Suprapubic skin (tissue), 4 donors: Measurements from ENCODE around the gene MST1R. TPM values are rescaled to one million over a fixed set of nuclear protein-coding genes. Genes with fewer than 3 reads are reported as not detected.

Experiments used
- DNase-seq, 2 donors: peaks; one replicate each; pipeline ENCODE4 v3.0.0-alpha.2; 2019; ENCODE audit warnings: low spot score in 2 of 2
- H3K27ac ChIP-seq: fragments of 200-600 bp; sonication (generic); one replicate; pipeline ENCODE4 v1.5.1; 2019
- H3K27me3 ChIP-seq: fragments of 200-600 bp; sonication (generic); one replicate; pipeline ENCODE4 v1.5.1; 2019
- H3K36me3 ChIP-seq: fragments of 200-600 bp; sonication (generic); one replicate; pipeline ENCODE4 v1.5.1; 2019
- H3K4me1 ChIP-seq: fragments of 200-600 bp; sonication (generic); one replicate; pipeline ENCODE4 v1.5.1; 2019
- H3K4me3 ChIP-seq: fragments of 200-600 bp; sonication (generic); one replicate; pipeline ENCODE4 v1.5.1; 2019; ENCODE audit warnings: mild to moderate bottlenecking
- H3K9me3 ChIP-seq: fragments of 200-600 bp; sonication (generic); one replicate; pipeline ENCODE4 v1.5.1; 2019
- EP300 ChIP-seq: sonication (generic); formaldehyde crosslinking; IDR thresholded peaks from one replicate; pipeline ENCODE4 v1.6.1; 2017; ENCODE audit warnings: antibody characterized with exemption
- POLR2A ChIP-seq, 2 donors: fragments of 450-650 bp; IDR thresholded peaks; one replicate each; pipeline ENCODE4 v1.6.1; 2017; ENCODE audit warnings: antibody characterized with exemption in 2 of 2, mild to moderate bottlenecking in 2 of 2, moderate library complexity in 2 of 2
- POLR2AphosphoS5 ChIP-seq, 3 donors: sonication (generic); formaldehyde crosslinking; IDR thresholded peaks; one replicate each; pipeline ENCODE4 v1.6.1; 2017; ENCODE audit warnings: antibody characterized with exemption in 3 of 3
- WGBS: methylation state at CpG from one replicate; pipeline ENCODE4 v1.1.5; 2018; 5-methylcytosine and 5-hydroxymethylcytosine counted together
- total RNA-seq, 4 donors: library from RNA; depleted of rRNA; stranded (reverse); fragments of >200 nt; gene quantifications; one replicate each; pipeline ENCODE4 v1.1.0, GENCODE V29; 2016
- TF ChIP-seq, protein P1 (sequence below), 2 donors: fragments of 200-600 bp in 1 of 2; fragments of 450-650 bp in 1 of 2; sonication (generic) in 1 of 2; IDR thresholded peaks; one replicate each; pipeline ENCODE4 v1.5.1; 2016 to 2019; ENCODE audit warnings: antibody characterized with exemption in 2 of 2, mild to moderate bottlenecking in 1 of 2, moderate library complexity in 1 of 2

The MST1R gene
- total RNA-seq, 4 donors from 2014 or later: 37.7 to 129 (median 53.8) TPM

DNA sequence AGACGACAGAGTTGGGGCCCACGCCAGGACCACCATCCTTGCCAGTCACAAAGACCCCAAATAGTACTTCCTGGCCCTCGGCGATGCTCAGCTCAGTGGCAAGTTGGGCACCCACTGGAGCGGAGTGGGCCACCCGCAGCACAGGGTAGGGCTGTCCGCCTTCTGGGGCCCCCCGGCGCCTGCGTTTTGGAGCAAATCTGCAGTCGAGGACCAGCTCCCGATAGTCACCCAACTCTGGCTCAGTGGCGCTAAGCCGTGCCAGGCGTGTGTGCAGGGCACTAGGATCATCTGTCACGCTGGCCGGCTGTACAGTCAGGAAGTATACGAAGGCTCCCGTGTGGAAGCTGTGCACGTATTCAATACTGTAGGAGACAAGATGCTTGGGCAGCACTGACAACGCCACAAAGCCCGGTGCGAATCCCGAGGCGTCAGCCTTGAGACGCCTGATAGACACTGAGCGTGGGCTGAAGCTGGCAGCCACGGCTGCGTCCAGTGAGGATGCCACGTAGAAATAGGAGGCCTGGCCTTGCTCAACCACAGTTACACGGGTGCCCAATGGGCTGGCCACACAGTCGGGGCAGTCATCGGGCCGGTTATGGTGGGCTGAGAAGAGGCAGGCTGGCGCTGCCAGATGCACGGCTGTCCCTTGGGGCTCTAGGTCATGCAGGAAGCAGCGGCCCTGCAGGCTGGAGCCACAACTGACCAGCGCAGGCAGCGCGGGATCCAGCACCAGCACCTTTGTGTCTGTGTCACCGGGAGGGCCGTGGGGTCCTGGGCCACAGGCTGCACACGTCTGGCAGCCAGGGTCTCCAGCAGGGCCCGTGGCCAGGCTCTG, 945 bp downstream of the MST1R start:
- Histone ChIP-seq H3K4me3 (peak overlapping the region; percentile 52), H3K36me3 (no peaks in the 10 kb centered on the region), H3K27me3 (no peaks in the 10 kb centered on the region), H3K4me1 (peaks cover 69% of the 10 kb centered on the region), H3K27ac (peak overlapping the region; percentile 82), H3K9me3 (no peaks in the 10 kb centered on the region)
- DNase-seq: no peak
- TF ChIP-seq POLR2A (IDR thresholded peaks at IDR 0.05): no peak
- TF ChIP-seq, protein P1, sequence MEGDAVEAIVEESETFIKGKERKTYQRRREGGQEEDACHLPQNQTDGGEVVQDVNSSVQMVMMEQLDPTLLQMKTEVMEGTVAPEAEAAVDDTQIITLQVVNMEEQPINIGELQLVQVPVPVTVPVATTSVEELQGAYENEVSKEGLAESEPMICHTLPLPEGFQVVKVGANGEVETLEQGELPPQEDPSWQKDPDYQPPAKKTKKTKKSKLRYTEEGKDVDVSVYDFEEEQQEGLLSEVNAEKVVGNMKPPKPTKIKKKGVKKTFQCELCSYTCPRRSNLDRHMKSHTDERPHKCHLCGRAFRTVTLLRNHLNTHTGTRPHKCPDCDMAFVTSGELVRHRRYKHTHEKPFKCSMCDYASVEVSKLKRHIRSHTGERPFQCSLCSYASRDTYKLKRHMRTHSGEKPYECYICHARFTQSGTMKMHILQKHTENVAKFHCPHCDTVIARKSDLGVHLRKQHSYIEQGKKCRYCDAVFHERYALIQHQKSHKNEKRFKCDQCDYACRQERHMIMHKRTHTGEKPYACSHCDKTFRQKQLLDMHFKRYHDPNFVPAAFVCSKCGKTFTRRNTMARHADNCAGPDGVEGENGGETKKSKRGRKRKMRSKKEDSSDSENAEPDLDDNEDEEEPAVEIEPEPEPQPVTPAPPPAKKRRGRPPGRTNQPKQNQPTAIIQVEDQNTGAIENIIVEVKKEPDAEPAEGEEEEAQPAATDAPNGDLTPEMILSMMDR (IDR thresholded peaks at IDR 0.05): no peak
- TF ChIP-seq EP300: no peak
- no peak for TF ChIP-seq POLR2AphosphoS5 (IDR thresholded peaks at IDR 0.05)
- 74% methylated on average over 31 of the region's 44 CpGs for WGBS

DNA sequence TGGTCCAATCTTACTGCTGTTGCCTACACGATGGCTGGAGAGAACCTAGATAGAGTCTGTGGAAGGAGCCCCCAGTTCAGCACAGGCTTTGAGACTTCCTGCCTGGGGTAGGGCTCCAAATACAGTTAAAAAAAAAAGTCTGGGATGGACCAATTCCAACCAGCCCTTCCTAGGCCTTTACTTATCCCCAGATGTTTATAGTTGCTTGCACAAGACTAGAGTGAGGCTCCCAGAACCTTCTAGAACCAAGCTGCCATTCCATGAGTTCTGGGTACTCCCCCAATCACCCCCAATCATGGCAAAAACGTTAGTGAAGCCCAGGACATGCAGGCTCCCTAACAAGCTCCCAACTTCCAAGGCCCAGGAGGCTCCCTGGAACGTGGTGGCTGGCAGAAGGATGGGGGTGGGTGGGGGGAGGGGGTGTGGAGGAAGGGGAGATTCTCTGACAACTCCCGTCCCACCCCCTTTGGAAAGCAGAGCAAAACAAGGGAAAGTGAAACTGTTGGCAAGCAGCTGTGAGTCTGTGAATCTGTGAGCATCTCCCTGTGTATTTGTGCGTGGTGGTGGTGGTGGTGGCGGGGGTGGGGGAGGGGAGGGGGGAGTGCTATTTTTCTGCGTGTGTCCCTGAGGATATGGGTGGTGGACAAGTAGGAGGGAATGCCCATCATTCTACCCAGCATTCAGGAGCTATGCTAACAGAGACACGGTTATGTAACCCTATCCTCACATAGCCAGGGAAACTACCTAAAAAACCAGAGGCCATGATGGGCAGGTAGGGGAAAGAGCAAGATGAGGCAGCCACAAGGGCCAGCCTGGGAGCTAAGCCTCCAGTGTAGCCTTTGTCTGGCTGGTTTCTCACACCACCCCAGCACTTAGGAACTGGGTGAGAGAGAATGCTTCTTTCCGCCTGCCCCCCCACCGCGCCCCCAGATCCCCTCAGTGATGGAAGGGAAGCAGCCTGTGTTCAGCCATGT, 2.0 kb downstream of the MST1R start:
- H3K4me1 ChIP-seq: peaks cover 65% of the 10 kb centered on the region
- no peak for TF ChIP-seq EP300
- no peak for TF ChIP-seq POLR2A (IDR thresholded peaks at IDR 0.05)
- no peak for TF ChIP-seq POLR2AphosphoS5 (IDR thresholded peaks at IDR 0.05)
- TF ChIP-seq, protein P1 (IDR thresholded peaks at IDR 0.05): no peak
- peaks cover 9% of the 10 kb centered on the region for H3K36me3 ChIP-seq
- WGBS: 36% methylated on average over 8 of the region's 11 CpGs
- H3K4me3 ChIP-seq: peak overlapping the region; percentile 52
- H3K9me3 ChIP-seq: no peaks in the 10 kb centered on the region
- H3K27me3 ChIP-seq: no peaks in the 10 kb centered on the region
- DNase-seq: no peak
- peak overlapping the region; percentile 82 for H3K27ac ChIP-seq

DNA sequence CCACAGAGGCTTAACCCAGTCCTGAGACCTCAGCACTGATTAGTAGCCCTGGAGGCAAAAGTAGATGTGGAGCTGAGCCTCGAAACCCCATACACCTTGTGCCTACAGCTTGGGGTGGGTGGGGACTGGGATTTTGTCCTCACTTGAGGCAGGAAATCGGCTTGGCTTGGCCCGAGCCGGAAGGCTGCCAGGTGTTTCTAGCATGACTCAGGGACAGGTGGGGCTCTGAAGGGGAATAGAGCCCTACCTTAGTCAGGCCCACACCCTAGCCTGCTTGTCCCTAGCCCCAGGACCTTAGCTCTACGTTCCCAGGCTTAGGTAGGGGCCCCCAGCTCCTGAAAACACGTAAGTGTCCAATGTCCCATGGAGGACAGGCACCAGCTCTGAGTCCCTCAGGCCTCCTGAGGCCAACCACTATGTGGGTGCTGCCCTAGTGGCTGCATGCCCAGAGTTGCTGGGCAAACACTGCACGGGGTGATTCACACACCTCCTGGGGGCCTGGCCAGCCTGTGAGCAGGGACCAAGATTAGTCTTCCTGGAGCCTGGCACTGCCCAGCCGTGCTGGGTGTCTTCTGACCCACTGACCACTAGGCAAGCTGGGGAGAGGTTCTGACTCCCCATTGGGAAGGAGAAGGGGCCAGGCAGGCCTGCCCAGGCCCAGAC, 3.1 kb downstream of the MST1R start:
- Histone ChIP-seq H3K27me3 (no peaks in the 10 kb centered on the region), H3K4me1 (peaks cover 54% of the 10 kb centered on the region), H3K36me3 (peaks cover 19% of the 10 kb centered on the region), H3K27ac (peak overlapping the region; percentile 82), H3K9me3 (no peaks in the 10 kb centered on the region), H3K4me3 (peak overlapping the region; percentile 31)
- DNase-seq: no peak
- TF ChIP-seq POLR2A (IDR thresholded peaks at IDR 0.05): no peak
- WGBS: 70% methylated on average over 2 of the region's 8 CpGs

DNA sequence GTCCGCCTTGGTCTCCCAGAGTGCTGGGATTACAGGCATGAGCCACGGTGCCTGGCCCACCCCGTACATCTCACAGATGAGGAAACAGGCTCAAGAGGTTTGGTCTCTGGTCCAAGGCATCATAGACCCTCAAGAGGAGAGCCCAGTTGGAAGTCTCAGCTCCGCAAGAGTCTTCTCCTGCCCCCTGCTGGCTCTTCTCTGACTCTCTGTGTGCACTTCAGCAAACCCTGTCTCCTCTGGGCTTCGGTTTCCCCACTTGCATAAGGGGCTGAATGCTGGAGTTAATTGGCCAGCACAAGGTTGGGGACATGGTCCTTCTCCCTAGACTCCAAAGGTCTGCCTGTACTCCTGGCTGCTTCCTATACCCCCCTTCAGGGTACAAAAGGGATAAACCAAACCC, 3.9 kb downstream of the MST1R start:
- no peak for DNase-seq
- Histone ChIP-seq H3K27me3 (no peaks in the 10 kb centered on the region), H3K27ac (peak overlapping the region; percentile 82), H3K36me3 (peaks cover 23% of the 10 kb centered on the region), H3K4me3 (peak overlapping the region; percentile 31), H3K4me1 (peaks cover 50% of the 10 kb centered on the region), H3K9me3 (no peaks in the 10 kb centered on the region)
- 86% methylated on average over 5 of the region's 5 CpGs for WGBS
- TF ChIP-seq, protein P1 (IDR thresholded peaks at IDR 0.05): no peak
- TF ChIP-seq POLR2A (IDR thresholded peaks at IDR 0.05) (no peak), POLR2AphosphoS5 (IDR thresholded peaks at IDR 0.05) (no peak)

DNA sequence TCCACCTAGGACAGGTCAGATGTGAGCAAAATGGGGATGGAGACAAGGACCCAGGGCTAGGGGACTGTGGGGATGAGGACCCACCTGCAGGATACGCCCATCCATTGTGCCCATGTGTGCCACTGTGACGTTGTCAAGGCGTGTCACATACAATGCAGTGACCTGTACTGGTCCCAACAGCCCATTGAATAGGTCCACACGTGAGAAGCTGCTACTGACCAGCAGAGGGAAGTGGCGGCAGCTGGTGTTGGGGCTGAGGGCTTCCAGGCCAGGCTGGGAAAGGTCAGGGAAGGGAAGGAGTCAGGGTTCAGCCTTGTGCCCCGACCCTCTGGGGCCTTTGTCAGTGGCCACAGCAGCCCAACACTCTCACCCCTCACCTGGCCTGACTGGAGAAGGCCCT, 4.7 kb downstream of the MST1R start:
- H3K27me3 ChIP-seq: no peaks in the 10 kb centered on the region
- TF ChIP-seq POLR2A (IDR thresholded peaks at IDR 0.05): no peak
- H3K9me3 ChIP-seq: no peaks in the 10 kb centered on the region
- 58% methylated on average over 6 of the region's 6 CpGs for WGBS
- H3K4me3 ChIP-seq: no peak overlapping the region
- peaks cover 23% of the 10 kb centered on the region for H3K36me3 ChIP-seq
- no peak for DNase-seq
- no peak overlapping the region for H3K27ac ChIP-seq
- H3K4me1 ChIP-seq: peaks cover 45% of the 10 kb centered on the region
